ENCODE results near the gene IL1R1.

IL1R1 gene

GRCh38 chr2:102172745-102173144 lies 30.2 kb downstream of the IL1R1 start:
- Histone ChIP-seq H3K27ac (ENCODE audit: insufficient read depth, low read depth, low read length, poor library complexity, severe bottlenecking) (no peak overlapping the region), H3K36me3 (ENCODE audit: control insufficient read depth, insufficient read depth, low read length) (no peaks in the 10 kb centered on the region), H3K9me3 (ENCODE audit: control insufficient read depth, low read length) (no peaks in the 10 kb centered on the region), H3K4me1 (ENCODE audit: control insufficient read depth, insufficient read depth, low read length) (no peaks in the 10 kb centered on the region), H3K4me3 (ENCODE audit: insufficient read depth, low read depth, low read length) (no peak overlapping the region), H3K27me3 (ENCODE audit: control insufficient read depth, insufficient read depth, low read length, poor library complexity, severe bottlenecking) (no peaks in the 10 kb centered on the region)
- WGBS, 2 experiments, result 86% methylated on average over 2 to 3 of the region's 3 CpGs

DNA sequence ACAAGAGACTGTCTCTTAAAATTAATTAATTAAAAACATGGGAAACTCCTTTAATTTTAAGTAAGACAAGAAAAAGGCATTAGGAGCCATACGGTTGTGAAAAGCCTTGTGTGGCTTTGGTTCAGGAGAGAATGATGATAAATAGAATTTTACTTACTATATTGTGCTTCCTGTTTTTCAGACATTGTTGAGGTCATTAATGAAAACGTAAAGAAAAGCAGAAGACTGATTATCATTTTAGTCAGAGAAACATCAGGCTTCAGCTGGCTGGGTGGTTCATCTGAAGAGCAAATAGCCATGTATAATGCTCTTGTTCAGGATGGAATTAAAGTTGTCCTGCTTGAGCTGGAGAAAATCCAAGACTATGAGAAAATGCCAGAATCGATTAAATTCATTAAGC lies 33.6 kb downstream of the IL1R1 start:
- Histone ChIP-seq H3K27me3 (ENCODE audit: control insufficient read depth, insufficient read depth, low read length, poor library complexity, severe bottlenecking) (no peaks in the 10 kb centered on the region), H3K4me3 (ENCODE audit: insufficient read depth, low read depth, low read length) (no peak overlapping the region), H3K4me1 (ENCODE audit: control insufficient read depth, insufficient read depth, low read length) (no peaks in the 10 kb centered on the region), H3K36me3 (ENCODE audit: control insufficient read depth, insufficient read depth, low read length) (no peaks in the 10 kb centered on the region), H3K27ac (ENCODE audit: insufficient read depth, low read depth, low read length, poor library complexity, severe bottlenecking) (no peak overlapping the region), H3K9me3 (ENCODE audit: control insufficient read depth, low read length) (no peaks in the 10 kb centered on the region)
- 96 to 100% methylated on average over 3 of the region's 3 CpGs for WGBS, 2 experiments

GRCh38 chr2:102177814-102178478 lies 35.4 kb downstream of the IL1R1 start:
- WGBS, 2 experiments, result 85 to 87% methylated on average over 7 of the region's 7 CpGs
- Histone ChIP-seq H3K27ac (ENCODE audit: insufficient read depth, low read depth, low read length, poor library complexity, severe bottlenecking) (no peak overlapping the region), H3K4me3 (ENCODE audit: insufficient read depth, low read depth, low read length) (no peak overlapping the region), H3K36me3 (ENCODE audit: control insufficient read depth, insufficient read depth, low read length) (no peaks in the 10 kb centered on the region), H3K4me1 (ENCODE audit: control insufficient read depth, insufficient read depth, low read length) (no peaks in the 10 kb centered on the region), H3K9me3 (ENCODE audit: control insufficient read depth, low read length) (no peaks in the 10 kb centered on the region), H3K27me3 (ENCODE audit: control insufficient read depth, insufficient read depth, low read length, poor library complexity, severe bottlenecking) (no peaks in the 10 kb centered on the region)

- Histone ChIP-seq H3K4me1 (ENCODE audit: control insufficient read depth, insufficient read depth, low read length) (no peaks in the 10 kb centered on the region), H3K4me3 (ENCODE audit: insufficient read depth, low read depth, low read length) (no peak overlapping the region), H3K27me3 (ENCODE audit: control insufficient read depth, insufficient read depth, low read length, poor library complexity, severe bottlenecking) (no peaks in the 10 kb centered on the region), H3K36me3 (ENCODE audit: control insufficient read depth, insufficient read depth, low read length) (no peaks in the 10 kb centered on the region), H3K27ac (ENCODE audit: insufficient read depth, low read depth, low read length, poor library complexity, severe bottlenecking) (no peak overlapping the region), H3K9me3 (ENCODE audit: control insufficient read depth, low read length) (no peaks in the 10 kb centered on the region)
- 85 to 88% methylated on average over 3 of the region's 3 CpGs for WGBS, 2 experiments
Observed at GRCh38 chr2:102179061-102179460, 36.5 kb downstream of the IL1R1 start.

GRCh38 chr2:102179788-102180686 lies 37.5 kb downstream of the IL1R1 start:
- Histone ChIP-seq H3K4me3 (ENCODE audit: insufficient read depth, low read depth, low read length) (no peak overlapping the region), H3K27ac (ENCODE audit: insufficient read depth, low read depth, low read length, poor library complexity, severe bottlenecking) (no peak overlapping the region)
- WGBS, 2 experiments, result 93 to 100% methylated on average over 1 to 2 of the region's 2 CpGs

DNA sequence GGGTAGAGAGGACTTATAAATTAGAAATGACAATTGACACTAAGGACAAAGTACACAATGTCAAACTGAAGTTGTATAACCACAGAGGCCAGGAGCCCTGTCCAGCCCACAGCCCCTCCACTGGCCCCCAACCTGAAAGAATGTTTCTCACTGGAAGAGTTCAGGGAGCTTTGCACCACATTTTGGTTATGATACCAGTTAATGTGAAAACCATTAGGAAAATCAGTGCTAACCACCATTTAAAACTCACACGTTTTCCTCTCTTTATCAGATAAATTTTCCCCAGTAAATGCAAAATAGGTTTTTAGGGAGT lies 38.1 kb downstream of the IL1R1 start:
- H3K27me3 ChIP-seq (ENCODE audit: control insufficient read depth, insufficient read depth, low read length, poor library complexity, severe bottlenecking), result peaks cover 4% of the 10 kb centered on the region
- H3K4me3 ChIP-seq (ENCODE audit: insufficient read depth, low read depth, low read length), result no peak overlapping the region
- WGBS, 2 experiments, result 80% methylated on average over 1 of the region's 1 CpG; no CpG with 5 or more reads in 1 of the 2 experiments
- no peaks in the 10 kb centered on the region for H3K9me3 ChIP-seq (ENCODE audit: control insufficient read depth, low read length)
- H3K4me1 ChIP-seq (ENCODE audit: control insufficient read depth, insufficient read depth, low read length), result no peaks in the 10 kb centered on the region
- H3K36me3 ChIP-seq (ENCODE audit: control insufficient read depth, insufficient read depth, low read length), result no peaks in the 10 kb centered on the region
- H3K27ac ChIP-seq (ENCODE audit: insufficient read depth, low read depth, low read length, poor library complexity, severe bottlenecking), result no peak overlapping the region

More at GRCh38 chr2:102179788-102180686, 37.5 kb downstream of the IL1R1 start:
- Histone ChIP-seq H3K9me3 (ENCODE audit: control insufficient read depth, low read length) (no peaks in the 10 kb centered on the region), H3K36me3 (ENCODE audit: control insufficient read depth, insufficient read depth, low read length) (no peaks in the 10 kb centered on the region), H3K27me3 (ENCODE audit: control insufficient read depth, insufficient read depth, low read length, poor library complexity, severe bottlenecking) (no peaks in the 10 kb centered on the region), H3K4me1 (ENCODE audit: control insufficient read depth, insufficient read depth, low read length) (no peaks in the 10 kb centered on the region)

DNA sequence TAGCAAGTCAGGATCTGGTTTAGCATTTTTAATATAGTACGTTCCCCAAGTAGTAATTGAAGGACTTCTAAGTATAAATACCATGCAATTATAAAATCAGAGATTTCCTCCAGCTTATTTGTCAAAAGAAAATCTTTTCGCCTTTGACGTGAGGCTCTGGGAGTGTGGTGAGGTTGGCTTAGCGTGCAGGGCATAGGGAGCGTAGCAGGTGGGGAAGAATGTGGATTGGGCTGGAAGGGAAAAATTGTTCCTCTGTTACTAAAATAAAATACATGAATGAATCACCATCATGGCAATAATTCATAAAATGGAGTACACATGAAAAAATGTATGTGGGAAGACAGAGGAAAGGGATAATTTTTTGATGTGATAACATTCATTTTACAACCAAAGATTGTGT lies 38.8 kb downstream of the IL1R1 start:
- WGBS, 2 experiments, result 80 to 99% methylated on average over 2 to 5 of the region's 5 CpGs
- Histone ChIP-seq H3K27ac (ENCODE audit: insufficient read depth, low read depth, low read length, poor library complexity, severe bottlenecking) (no peak overlapping the region), H3K4me3 (ENCODE audit: insufficient read depth, low read depth, low read length) (no peak overlapping the region), H3K9me3 (ENCODE audit: control insufficient read depth, low read length) (no peaks in the 10 kb centered on the region), H3K4me1 (ENCODE audit: control insufficient read depth, insufficient read depth, low read length) (no peaks in the 10 kb centered on the region), H3K27me3 (ENCODE audit: control insufficient read depth, insufficient read depth, low read length, poor library complexity, severe bottlenecking) (peaks cover 11% of the 10 kb centered on the region), H3K36me3 (ENCODE audit: control insufficient read depth, insufficient read depth, low read length) (no peaks in the 10 kb centered on the region)

DNA sequence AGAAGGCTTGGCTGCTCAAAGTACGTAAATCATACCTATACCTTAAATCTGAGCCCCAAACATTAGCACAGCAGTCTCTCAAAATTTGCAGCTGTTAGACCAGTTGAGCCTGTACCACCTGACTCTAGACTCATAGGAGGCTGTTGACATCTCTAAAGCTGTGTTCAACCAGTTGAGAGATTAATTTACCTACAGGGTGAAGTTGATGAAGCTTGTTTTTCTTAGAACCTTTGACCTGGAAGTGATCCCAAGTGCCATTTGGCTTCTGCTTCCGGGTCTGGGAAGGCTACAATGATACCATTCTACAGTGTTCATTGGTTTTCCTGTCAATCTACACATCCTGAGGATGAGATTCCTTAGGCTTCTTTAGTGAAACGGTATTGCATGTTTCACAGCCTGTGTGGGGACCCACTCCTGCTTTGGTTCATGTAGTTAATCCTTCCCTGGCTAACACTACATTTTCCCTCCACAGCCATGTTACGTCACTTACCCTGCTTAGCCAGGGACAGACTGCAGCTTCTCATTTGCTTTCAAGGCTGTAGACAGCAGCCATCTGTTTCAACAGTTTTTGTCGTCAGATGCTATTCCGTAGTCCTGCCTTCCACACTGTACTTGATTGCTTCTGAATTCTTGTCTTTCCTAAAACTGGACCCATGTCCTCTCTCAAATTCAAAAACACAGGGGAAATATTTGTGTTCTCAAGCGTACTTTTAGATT lies 39.5 kb downstream of the IL1R1 start:
- peaks cover 18% of the 10 kb centered on the region for H3K27me3 ChIP-seq (ENCODE audit: control insufficient read depth, insufficient read depth, low read length, poor library complexity, severe bottlenecking)
- no peak overlapping the region for H3K4me3 ChIP-seq (ENCODE audit: insufficient read depth, low read depth, low read length)
- H3K27ac ChIP-seq (ENCODE audit: insufficient read depth, low read depth, low read length, poor library complexity, severe bottlenecking), result no peak overlapping the region
- no peaks in the 10 kb centered on the region for H3K9me3 ChIP-seq (ENCODE audit: control insufficient read depth, low read length)
- WGBS, 2 experiments, result 91 to 92% methylated on average over 7 of the region's 7 CpGs
- H3K36me3 ChIP-seq (ENCODE audit: control insufficient read depth, insufficient read depth, low read length), result no peaks in the 10 kb centered on the region
- no peaks in the 10 kb centered on the region for H3K4me1 ChIP-seq (ENCODE audit: control insufficient read depth, insufficient read depth, low read length)

DNA sequence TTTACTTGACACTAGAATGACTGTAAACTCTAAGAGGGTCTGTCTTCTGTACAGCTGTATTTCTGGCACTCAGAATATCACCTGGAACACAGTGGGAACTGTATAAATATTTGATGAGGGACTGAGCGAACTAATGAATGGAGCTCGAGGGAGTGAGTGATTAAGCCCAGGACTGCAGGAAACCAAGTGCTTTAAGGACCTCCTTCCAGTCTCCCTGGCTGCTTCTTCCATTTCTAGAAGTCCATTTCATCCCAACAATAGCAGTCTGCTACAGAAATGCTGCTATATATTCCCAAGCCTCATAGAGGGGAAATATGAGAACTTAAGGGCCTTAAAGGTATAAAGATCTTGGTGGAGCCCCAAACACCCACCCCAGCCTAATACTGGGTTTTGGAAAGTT lies 41.5 kb downstream of the IL1R1 start:
- Histone ChIP-seq H3K9me3 (ENCODE audit: control insufficient read depth, low read length) (no peaks in the 10 kb centered on the region), H3K4me3 (ENCODE audit: insufficient read depth, low read depth, low read length) (no peak overlapping the region), H3K27me3 (ENCODE audit: control insufficient read depth, insufficient read depth, low read length, poor library complexity, severe bottlenecking) (peaks cover 37% of the 10 kb centered on the region), H3K27ac (ENCODE audit: insufficient read depth, low read depth, low read length, poor library complexity, severe bottlenecking) (no peak overlapping the region), H3K4me1 (ENCODE audit: control insufficient read depth, insufficient read depth, low read length) (no peaks in the 10 kb centered on the region), H3K36me3 (ENCODE audit: control insufficient read depth, insufficient read depth, low read length) (no peaks in the 10 kb centered on the region)
- WGBS, 2 experiments, result 84 to 93% methylated on average over 2 of the region's 2 CpGs

GRCh38 chr2:102184568-102184967 lies 42.0 kb downstream of the IL1R1 start:
- WGBS, 2 experiments, result 100% methylated on average over 1 of the region's 1 CpG

More at GRCh38 chr2:102184568-102184967, 42.0 kb downstream of the IL1R1 start:
- Histone ChIP-seq H3K9me3 (ENCODE audit: control insufficient read depth, low read length) (no peaks in the 10 kb centered on the region), H3K36me3 (ENCODE audit: control insufficient read depth, insufficient read depth, low read length) (no peaks in the 10 kb centered on the region), H3K4me3 (ENCODE audit: insufficient read depth, low read depth, low read length) (no peak overlapping the region), H3K4me1 (ENCODE audit: control insufficient read depth, insufficient read depth, low read length) (no peaks in the 10 kb centered on the region), H3K27ac (ENCODE audit: insufficient read depth, low read depth, low read length, poor library complexity, severe bottlenecking) (no peak overlapping the region), H3K27me3 (ENCODE audit: control insufficient read depth, insufficient read depth, low read length, poor library complexity, severe bottlenecking) (peaks cover 40% of the 10 kb centered on the region)

Data from ectodermal cell (in vitro differentiated cells).